Heart left ventricle (tissue), 13 donors: ENCODE measurements around the gene DNER.

Source experiments
- CTCF ChIP-seq, 12 donors: fragments of 200-600 bp; sonication (generic) in 4 of 12; IDR thresholded peaks; one replicate each; pipeline versions ENCODE4 v1.5.0 to v1.8.0; 2018 to 2022; ENCODE audit warnings: antibody characterized with exemption in 12 of 12, mild to moderate bottlenecking in 5 of 12
- POLR2A ChIP-seq, 2 donors: fragments of 450-650 bp; IDR thresholded peaks; one replicate each; pipeline ENCODE4 v1.6.1; 2017; ENCODE audit warnings: antibody characterized with exemption in 2 of 2, mild to moderate bottlenecking in 2 of 2, moderate library complexity in 2 of 2
- donor health status: ischemic (EF 13 %, LVEDD 7.1; RV severe dilation, severe dysfunction).
- donor health status: DM: no; HTN: yes; CAD: no.
- donor health status: DM: no; HTN: no; CAD: no.
- donor health status: ischemic (EF 25% LVEDD 6.9; RV normal size, moderate dysfunction).
- donor health status: ischemic (EF 25% LVEDD 5.7; RV mildly dilated, moderate dysfunction).
- donor health status: ischemic (EF 35%, LVEDD 5.7; RV mildly dilated, moderate dysfunction).
- donor health status: nonischemic (EF 11% LVEDD 7.7; RV severe dilation, severe dysfunction).
- donor health status: DM: yes; HTN: yes; CAD: no.
- donor health status: PGD.
- donor health status: ischemic (EF 29% LVEDD 5.4; RV normal size, mild dysfunction).
- donor health status: nonischemic (EF 23%, LVEDD 6.1; RV moderate dilation, normal function).

- TF ChIP-seq CTCF (IDR thresholded peaks at IDR 0.05) (no peak), POLR2A (IDR thresholded peaks at IDR 0.05) (no peak)
Measured at GRCh38 chr2:229725716-229726574, 11.6 kb upstream of the DNER start.
